Glomerular visceral epithelial cell (primary cell): ENCODE data around the gene TMEM179.
"Not testable (repeated sequence)": the region's sequence is repeated elsewhere in the genome, so short reads cannot be mapped to it uniquely, and the experiment has no call there.

Experiments used
- DNase-seq: peaks from one replicate; pipeline ENCODE4 v3.0.0-alpha.2; 2016; ENCODE audit errors: extremely low spot score

Gene TMEM179

DNA sequence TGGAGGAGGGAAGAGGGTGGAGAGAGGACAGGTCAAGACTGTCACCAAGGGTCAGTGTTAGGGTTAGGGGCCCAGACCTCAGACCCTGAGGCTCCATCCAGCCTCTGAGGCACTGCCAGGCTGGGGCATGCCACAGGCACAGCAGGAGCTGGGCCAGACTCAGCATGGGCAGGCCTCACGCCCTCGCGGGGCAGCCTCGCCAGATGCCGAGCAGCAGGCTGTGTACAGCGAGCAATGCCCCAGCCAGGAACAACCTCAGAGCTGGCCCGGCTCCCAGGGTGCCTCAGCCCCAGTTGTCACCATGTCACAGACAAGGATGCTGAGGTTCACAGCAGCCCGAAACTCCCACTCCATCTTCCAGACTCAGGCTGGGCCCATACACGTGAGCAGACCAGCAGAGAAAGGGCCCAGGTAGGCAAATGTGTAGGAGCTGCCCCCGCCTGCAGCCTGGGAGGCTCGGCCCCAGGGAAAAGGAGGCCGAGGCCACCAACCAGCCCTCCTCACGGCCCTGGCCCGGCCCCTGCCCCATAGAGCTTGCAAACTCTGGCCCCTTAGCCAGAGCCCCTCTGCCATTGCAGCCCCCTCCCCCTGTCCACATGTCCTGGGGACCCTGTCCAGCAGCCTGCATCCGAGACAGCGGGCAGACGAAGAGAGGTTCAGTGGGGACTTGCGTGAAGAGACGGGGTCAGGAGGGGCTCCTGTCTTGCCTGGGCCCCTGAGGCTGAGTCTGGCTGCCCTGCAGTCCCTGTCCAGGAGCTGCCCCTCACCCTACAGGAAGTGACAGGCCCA is 17.5 kb downstream of the TMEM179 start:
- no peak for DNase-seq

DNA sequence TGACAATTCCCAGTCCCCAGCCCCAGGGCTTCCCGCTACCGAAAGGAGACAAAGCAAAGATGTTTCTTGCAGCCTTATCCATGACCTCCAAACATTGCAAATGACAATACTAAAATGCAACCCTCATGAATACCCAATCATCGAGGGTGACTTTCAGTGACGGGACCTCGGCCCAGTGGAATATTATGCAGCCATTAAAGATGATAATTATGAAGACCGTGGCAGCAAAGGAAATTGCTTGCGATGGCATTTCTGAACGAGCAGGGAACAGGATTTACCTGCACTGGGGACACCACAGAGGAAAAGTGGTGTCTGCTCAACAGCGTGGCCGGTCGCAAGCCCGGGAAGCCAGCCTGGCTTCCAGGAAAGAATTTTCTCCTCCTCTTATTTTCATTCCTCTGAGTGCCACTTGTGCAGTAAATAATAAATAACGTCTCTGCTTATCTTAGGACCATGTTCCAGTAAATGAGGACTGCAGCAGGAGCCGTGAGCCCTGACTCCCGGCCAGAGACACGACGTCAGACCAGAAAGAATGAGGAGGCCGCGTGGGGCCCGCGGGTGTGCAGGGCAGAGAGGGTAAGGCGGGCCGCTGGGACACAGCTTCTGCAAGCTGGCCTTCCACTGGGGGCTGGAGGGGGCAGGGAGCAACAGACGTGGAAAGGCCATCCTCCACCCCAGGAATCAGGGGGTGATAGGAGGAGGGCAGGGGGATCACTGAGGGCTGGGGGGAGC is 18.4 kb downstream of the TMEM179 start:
- no peak for DNase-seq

DNA sequence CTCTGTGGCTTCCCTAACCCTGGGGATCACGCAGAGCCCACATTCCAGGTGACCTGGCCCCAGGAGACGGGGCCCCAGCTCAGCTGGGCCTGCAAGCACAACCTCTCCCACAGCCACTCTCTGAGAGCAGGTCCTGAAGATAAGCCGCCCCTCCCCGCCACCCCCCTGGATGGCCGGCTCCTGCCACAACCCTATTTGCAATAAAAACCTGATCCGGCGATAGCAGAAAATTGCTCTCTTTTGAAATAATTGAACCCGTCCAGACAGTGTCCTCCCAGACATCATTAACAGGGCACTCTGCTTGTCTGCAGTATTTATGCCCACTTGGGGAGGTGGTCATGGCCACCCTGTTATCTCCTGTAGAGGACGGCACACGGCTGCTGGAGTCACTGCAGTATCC is 20.0 kb downstream of the TMEM179 start:
- no peak for DNase-seq

DNA sequence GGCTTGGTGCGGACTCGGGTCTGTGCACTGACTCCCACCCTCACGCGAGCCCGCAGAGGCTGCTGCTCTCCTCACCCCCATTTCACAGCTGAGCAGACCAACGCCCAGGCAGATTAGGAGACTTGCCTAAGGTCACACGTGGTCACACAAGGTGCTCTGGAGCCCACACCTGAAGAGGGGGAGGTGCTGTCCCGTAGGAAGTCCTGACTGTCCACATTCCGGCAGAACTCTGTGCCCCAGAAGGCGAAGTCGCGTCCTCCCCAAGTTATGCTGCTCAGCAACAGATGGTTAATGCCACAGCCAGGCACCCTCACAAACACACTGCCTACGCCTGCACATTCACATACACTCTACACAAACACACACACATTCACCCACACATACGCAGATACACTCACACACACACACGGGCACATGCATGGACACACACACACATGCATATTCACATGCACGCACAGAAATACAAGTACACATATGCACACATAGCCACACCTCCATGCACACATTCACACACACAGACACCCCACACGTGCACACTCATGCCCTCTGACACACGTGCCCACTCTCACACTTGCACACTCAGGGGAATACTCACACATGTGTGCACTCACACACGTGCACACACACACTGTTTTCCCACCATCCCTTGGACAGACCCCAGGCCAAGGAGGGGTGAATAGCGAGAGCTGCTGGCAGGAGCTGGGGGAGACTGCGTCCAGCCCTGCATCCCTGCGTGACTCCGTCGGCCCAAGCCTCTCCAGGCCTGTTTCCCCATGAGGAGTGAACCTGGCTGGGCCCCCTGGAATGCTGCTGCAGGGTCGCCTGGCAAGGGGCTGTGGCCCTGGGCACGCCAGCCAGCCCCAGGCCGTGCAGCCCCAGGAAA is 20.9 kb downstream of the TMEM179 start:
- no peak for DNase-seq

DNA sequence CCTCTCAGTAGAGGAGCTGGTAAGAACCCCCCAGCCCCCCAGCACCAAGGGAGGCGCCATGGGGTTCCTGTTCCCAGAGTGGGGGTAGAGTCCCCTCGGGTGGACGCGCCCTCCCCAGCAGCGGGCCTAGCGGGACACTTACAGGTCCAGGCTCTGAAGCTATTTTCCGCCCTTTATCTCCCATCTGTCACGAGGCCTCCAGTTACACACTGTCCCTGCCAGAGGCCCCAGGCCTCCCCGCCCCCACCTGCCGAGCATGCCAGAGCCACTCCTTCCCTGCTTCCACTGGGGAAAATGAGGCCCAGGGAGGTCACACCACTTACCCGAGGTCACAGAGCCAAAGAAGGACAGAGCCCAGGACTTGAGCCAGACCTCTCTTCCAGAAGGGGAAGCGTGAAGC is 21.9 kb downstream of the TMEM179 start:
- no peak for DNase-seq

DNA sequence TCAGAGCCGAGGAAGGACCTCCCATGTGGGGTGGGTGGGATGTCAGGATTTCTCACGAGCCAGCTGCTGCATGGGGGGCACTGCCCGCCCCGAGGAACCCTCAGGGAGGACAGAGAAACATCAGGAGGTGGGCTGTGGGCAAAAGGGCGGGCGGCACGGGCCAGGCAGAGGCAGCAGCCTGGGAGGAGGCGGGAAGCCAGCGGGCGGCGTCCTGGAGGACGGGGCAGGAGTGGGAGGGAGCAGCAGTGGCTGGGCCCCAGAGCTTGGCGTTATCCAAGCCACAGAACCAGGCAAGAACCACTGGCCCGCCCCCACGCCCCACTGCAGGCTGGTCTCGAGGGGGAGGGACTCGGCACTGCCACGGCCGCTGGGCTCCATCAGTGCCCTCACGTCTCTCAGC is 22.6 kb downstream of the TMEM179 start:
- DNase-seq, result no peak

DNA sequence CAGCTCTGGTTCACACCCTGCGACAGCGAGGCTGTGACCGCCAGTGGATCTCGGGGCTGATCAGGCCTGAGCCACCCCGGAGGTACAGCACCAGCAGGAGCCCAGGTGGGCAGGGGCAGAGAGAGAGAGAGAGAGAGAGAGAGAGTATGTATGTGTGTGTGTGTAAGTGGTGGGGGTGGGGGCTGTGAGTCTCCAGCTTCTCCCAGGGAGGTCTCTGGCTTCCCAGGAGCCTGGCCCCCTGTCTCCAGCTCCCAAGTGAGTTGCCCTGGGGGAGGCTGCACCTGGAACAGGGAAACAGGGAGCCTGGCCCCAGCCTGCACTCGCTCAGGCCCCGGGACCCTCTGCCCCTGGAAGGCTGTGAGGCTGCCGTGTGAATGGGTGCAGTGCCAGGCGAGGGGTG is 23.1 kb downstream of the TMEM179 start:
- DNase-seq, result no peak

DNA sequence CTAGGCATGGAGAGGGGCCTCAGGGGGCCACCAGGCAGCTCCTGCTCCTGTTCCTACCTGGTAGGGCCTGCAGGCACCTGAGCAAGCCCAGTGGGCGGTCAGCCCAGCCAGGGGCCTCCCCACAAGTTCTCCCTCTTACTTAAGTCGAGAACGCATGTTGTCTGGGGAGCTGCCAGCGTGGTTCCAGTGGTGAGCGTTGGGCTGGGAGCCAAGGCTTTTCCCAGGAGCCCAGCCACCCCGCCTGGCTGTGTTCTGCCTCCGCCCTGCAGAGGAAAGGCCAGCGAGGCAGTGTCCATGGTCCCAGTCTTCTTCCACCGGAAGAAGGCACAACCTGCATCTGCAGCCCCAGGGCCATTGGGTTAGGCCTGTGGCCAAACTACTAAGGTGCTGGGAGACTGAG is 23.6 kb downstream of the TMEM179 start:
- peak; percentile 46 for DNase-seq

DNA sequence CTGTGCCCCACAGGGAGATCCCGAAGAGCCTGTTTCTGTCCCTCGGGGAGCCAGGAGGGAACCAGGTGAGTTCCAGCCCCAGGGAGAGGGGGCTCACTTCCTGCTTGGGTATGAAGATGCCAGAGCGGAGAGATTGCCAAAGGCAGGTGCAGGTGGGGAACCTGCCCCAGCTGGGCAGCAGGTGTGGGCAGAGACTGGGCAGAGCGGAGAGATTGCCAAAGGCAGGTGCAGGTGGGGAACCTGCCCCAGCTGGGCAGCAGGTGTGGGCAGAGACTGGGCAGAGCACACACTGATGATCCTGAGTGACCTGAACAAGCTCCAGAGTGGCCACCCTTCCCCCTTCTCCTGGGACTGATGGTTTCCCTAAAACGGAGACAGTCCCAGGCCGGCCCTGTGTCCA is 24.6 kb downstream of the TMEM179 start:
- DNase-seq, result not testable (repeated sequence)

DNA sequence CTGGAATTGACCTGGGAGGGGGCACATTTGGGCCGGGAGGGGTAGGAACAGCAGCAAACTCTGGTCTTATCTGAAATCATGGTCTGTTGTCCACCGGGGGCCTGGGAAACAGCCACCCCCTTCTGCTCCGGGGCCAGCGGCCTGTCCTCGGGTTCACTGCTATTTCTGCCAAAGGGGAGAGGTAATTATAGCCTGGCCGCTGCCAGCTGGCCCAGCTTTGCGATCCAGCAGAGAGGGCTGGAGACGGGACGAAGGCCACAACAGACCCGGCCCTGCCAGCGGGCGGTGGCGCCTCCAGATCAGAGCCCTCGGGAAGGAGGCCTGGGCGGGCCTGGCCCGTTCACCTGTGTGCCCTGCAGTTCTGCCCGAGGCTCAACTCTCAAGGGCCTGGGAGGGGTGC is 25.1 kb downstream of the TMEM179 start, which contains the start of gene C14orf180:
C14orf180 (plus strand) TSS at position 258 of the 400 bp plus-strand sequence. CDS start 6,667 bp downstream, outside the sequence.
- no peak for DNase-seq

DNA sequence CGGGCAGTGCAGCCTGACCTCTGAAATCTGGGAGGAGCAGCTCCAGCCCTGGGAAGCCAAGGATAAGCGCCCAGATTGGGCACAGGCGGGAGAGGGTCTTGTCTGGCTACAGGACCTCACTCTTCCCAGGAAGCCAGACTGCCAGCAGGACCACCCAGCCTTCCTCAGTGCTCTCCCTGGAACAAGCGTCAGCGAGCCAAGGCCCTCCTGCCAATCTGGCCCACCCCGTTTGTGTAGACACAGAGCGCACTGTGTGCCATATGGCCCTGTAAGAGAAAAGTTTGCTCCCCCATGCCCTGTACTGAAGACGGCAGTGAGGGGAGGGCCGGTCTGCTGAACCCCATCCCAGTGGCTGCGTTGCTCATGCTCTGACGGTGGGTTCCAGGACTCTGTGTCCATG is 26.3 kb downstream of the TMEM179 start:
- no peak for DNase-seq

DNA sequence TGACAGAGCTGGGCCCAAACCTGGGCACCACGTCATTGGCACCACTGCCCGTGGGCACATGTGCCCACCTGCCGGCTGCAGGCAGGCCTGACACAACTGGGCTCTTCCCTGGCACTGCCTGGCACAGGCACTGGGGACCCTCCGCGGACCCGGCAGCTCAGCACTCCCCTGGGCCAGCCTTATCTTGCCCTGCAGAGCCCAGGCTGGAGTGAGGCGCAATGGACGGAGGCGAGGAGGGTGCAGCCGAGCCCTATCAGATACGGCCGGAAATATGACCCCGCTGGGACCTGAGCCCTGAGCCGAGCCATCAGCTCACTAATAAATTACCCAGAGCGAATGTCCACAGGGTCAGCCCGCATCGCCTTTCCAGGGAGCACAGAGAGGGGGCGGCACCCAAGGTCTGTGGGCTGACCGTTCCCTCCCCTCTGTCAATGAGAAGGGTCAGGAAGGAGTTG is 26.7 kb downstream of the TMEM179 start:
- no peak for DNase-seq

DNA sequence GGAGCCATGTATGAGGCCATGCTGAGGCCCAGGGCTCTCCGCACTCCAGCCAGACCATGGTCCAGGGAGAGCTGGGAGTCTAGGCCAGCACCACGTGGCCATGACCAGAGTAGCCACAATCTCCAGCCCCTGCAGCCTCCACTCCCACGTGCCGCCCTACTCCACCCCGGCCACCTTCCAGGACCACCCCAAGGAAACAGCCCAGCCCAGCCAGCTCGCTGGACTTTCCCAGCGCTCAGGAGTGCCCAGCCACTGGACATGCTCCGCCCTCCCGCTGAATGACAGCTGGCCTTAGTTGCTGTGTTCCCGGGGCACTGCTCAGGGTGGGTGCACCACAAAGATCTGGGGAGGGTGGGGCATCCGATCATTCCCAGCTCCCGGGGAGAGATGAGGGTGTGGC is 27.1 kb downstream of the TMEM179 start:
- no peak for DNase-seq

DNA sequence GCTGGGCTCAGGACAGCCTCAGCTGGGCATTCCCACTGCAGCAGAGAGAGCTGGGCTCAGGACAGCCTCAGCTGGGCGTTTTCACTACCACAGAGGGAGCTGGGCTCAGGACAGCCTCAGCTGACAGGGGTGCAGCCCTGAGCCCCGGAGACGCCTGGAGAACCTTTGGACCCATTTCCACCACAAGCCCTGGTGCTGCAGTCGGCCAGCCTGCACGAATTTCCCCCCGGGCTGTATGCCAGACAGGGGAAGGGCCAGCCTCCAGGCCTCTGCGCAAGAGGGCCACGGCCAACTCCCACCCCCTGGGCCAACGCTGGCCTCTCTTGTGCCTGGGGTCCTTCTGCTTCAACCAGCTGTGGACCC is 27.6 kb downstream of the TMEM179 start:
- DNase-seq, result no peak

DNA sequence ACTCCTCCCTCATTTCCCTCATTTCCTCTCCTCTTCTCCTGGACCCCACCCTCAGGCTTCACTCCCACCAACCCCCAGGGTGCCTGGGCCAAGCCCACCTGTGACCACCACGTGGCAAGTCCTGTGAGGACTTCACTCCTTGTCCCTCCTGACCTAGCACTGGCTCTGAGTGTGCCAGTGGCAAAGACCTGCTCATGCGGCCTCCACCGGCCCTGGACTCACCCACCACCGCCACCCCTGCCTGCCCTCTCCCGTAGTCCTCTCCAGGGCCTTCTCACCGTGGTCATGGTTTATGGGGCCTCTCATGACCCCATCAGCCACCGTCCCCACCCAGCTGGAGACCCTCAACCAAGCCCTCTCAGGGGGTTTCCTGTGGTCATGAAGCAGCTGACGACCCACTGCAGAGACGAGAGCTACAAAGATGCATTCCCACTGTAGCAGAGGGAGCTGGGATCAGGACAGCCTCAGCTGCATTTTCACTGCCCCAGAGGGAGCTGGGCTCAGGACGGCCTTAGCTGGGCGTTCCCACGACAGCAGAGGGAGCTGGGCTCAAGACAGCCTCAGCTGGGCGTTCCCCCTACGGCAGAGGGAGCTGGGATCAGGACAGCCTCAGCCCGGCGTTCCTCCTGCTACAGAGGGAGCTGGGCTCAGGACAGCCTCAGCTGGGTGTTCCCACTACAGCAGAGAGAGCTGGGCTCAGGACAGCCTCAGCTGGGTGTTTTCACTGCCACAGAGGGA is 28.2 kb downstream of the TMEM179 start:
- peak; percentile 14 for DNase-seq

DNA sequence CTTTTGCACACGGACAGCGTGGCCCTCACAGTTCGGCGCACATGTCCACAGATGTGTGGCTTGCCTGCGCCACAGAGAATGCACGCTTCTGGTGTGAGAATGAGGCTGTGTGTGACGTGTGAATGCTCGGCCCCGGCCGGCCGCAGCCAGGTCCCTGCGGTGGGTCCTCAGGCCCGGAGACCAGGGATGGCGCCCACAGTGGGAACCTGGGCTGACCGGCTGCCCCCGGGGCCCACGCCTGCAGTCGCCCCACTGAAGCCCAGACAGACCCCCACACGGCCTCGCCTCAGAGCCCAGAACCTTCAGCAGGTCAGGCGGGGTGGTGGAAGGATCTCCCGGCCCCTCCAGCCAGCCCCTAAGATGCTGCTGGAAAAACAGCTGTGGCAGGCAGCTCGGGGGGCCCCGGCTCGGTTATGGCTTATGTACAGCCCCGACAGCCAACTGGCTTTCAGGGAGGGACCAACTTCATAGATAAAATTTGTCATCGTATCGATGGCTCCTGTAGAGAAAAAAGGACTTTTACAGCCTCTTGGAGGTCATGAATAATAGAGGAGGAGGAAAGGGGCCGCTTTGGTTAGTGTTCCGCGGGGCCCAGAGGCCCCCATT is 29.5 kb downstream of the TMEM179 start:
- DNase-seq, result no peak

DNA sequence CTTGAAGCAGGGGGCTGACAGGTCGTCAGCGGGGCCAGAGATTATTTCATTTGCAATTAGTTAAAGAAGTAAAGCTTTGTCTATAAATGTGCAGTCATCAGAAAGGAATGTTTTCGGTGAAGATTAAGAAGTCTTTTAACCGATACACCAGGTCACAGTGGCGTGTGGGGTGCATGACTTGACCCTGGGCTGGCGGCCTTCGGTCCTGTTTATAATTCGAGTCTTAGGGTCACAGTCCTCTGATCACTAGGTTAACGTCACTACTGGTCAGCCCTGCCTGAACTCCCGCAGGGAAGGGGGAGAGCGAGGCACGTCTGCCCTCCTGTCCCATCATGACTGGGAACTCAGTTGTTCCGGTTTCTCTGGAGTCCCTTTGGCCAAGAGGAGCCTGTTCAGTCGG is 30.0 kb downstream of the TMEM179 start:
- DNase-seq, result no peak

DNA sequence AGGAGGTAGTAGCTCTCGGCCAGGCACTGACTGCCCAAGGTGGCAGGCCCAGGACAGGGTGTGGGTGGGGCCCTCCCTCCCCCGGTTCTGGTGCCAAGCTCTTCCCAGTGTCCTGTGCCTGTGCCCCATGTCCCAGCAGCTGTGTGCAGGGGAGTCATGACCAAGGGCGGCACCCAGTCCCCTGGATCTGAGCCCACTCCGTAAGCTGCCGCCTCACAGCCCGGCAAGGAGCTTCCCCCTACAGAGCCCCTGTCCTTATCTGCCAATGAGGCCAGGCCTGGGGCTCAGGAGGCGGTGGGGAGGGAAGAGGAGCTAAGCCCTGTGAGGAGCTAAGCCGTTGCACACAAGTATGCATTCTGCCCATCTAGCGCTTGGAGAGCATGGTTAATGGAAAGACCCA is 30.6 kb downstream of the TMEM179 start:
- DNase-seq, result no peak

DNA sequence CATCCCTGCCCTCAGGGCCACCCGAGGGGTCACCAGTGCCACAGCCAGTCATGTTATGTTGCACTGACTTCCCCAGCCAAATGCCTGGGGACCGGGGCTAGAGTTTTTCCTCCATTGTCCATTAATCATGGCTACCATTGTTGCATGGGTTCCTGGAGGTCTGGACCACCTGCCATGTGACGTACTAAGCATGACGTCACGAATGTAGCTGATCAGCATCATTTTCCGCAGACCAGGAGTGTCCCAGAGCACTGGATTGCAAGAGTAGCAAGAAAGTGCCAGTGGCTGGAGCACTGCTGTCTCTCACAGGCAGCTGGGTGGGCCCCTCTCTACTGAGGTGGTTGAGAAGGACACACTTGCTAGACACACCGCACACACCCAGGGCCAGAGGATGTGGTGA is 31.9 kb downstream of the TMEM179 start:
- DNase-seq, result no peak

DNA sequence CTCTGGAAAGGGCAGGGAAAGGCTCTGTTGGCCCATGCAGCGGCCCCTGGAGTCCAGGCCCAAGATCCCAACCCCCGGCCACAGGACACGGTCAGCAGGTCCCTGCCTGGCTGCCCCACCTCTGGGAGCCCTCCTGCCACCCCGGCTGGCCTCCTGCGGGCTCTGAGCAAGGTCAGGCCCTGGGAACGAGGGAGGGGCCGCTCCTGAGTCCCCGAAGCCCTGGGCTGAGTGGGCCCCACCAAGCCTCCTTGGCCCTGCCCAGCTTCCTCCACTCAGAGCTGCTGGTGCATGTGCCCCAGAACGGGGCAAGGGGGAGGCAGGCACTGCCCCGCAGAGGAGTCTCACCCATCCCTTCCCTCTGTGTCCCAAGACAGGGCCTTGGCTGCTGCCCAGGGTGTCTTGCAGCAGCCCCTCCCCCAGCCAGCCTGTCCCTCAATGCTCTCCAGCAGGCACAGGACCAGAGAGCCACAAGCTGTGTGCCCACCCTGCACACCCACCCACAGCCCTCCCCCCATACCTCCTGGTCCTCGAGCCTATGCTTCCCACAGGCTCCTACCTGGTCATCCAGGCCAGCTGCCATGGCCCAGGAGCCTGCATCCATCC is 32.4 kb downstream of the TMEM179 start:
- no peak for DNase-seq

DNA sequence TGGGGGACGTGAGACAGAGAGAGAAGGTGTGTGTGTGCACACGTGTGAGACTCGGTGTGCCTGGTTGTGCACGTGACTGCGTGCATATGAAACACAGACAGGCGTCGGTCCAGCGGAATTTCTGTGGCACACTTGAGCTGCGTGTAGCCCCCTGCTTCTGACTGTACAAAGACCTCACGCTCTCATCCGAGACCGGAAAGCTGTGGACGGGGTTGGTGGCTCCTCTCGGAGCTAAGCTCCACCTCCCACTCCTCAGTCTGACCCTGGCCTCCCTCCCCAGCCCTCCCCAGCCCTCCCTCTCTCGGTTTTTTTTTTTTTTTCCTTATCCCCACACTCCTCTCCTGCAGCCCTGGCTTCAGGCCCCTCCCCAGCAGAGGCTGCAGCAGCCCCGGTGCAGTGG is 33.3 kb downstream of the TMEM179 start:
- DNase-seq, result no peak
